ENCODE measurements around the gene ACOT8.

ACOT8 gene

DNA sequence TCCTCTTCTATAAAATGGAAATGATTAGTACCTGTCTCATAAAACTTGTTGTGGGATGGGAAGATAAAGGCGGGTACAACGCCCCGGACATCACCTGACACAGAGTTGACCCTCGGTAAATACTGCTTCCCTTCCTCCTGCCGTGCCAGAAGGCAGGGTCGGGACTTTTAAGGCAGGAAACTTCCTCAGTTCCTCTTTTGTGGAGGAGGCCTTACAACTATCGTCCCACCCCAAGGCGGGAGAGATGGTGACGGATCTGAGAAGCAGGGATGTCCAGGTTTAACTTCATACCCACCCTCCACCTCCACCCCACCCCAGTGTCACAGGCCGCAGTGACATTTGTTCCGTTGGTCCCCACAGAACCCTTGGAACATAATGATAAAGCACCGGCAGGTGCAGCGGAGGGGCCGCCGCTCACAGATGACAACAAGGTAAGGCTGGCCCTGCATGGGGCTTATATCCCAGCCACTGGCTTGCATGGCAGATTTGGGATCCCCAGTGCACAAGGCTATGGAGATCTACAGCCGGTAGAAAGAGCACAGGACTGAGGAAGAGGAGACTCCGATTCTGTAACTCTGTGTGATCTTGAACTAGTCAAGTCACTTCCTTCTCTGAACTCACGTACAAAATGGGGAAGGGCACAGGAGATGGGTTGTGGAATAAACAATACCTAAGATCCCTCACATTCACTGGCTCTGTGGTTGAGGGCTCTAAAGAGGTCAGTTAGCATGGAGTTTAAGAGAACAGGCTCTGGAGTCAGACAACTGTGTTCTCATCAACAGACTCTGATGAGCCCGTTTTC, 64.7 kb downstream of the ACOT8 start:
- peak; percentile 45 for DNase-seq (ENCODE audit: low spot score)

Measured in SW480 (cell line).